ENCODE results near the gene KDM2A.

GRCh38 chr11:67254798-67255197 is 135.7 kb downstream of the KDM2A start:
- no peak for TF ChIP-seq CTCF (IDR thresholded peaks at IDR 0.05 in 2 of 3, conservative IDR thresholded peaks at IDR 0.05 in 1 of 3; ENCODE audit: borderline replicate concordance in 1 of 3, insufficient read depth in 1 of 3, low read depth in 2 of 3, low read length in 2 of 3)
- TF ChIP-seq POLR2A (IDR thresholded peaks at IDR 0.05; ENCODE audit: borderline replicate concordance, extremely low read depth, insufficient read depth, insufficient read length) = no peak
- TF ChIP-seq REST (IDR thresholded peaks at IDR 0.05; ENCODE audit: low read depth) = no peak

Data from HCT116 (cell line).